Neural cell (in vitro differentiated cells): ENCODE data around the gene GADD45A. TPM values are rescaled to one million over a fixed set of nuclear protein-coding genes. Genes with fewer than 3 reads are reported as not detected.

ENCODE experiments used
- H2AFZ ChIP-seq: fragments of 200-600, 300-800 bp; sonication (generic), shearing (Covaris generic); 2 replicates; pipeline ENCODE4 v1.6.0; 2014; ENCODE audit warnings: low read depth, mild to moderate bottlenecking, antibody characterized with exemption, low read length, moderate library complexity
- H3F3A ChIP-seq: fragments of 200-600 bp; shearing (Covaris generic); 2 replicates; pipeline ENCODE4 v1.6.1; 2016; ENCODE audit warnings: mild to moderate bottlenecking, moderate library complexity, mixed read lengths, antibody characterized with exemption, low read length; ENCODE audit not compliant: insufficient read depth, poor library complexity, severe bottlenecking
- H3K27ac ChIP-seq: fragments of 200-600, 300-800 bp; sonication (generic), shearing (Covaris generic); 2 replicates; pipeline ENCODE4 v1.5.1; 2014; ENCODE audit warnings: mild to moderate bottlenecking, low read length, moderate library complexity
- H3K27me3 ChIP-seq: fragments of 300-800, 200-600 bp; sonication (generic), shearing (Covaris generic); 2 replicates; pipeline ENCODE4 v1.6.0; 2014; ENCODE audit warnings: mild to moderate bottlenecking, low read depth, low read length, moderate library complexity; ENCODE audit not compliant: insufficient read depth
- H3K36me3 ChIP-seq: fragments of 300-800, 200-600 bp; sonication (generic), shearing (Covaris generic); 2 replicates; pipeline ENCODE4 v1.5.1; 2014; ENCODE audit warnings: mild to moderate bottlenecking, antibody characterized with exemption, low read length, moderate library complexity; ENCODE audit not compliant: insufficient read depth
- H3K4me2 ChIP-seq: fragments of 300-800, 200-600 bp; sonication (generic), shearing (Covaris generic); 2 replicates; pipeline ENCODE4 v1.6.0; 2014; ENCODE audit warnings: mild to moderate bottlenecking, low read length
- H3K4me3 ChIP-seq: fragments of 300-800, 200-600 bp; sonication (generic), shearing (Covaris generic); 2 replicates; pipeline ENCODE4 v1.5.1; 2014; ENCODE audit warnings: mild to moderate bottlenecking, low read length, moderate library complexity
- H3K79me2 ChIP-seq: fragments of 200-600 bp; shearing (Covaris generic); replicated peaks from 2 replicates; pipeline ENCODE4 v1.6.0; 2014; ENCODE audit warnings: mild to moderate bottlenecking, low read length, moderate library complexity; ENCODE audit not compliant: insufficient read depth
- H3K9ac ChIP-seq: fragments of 300-800, 200-600 bp; sonication (generic), shearing (Covaris generic); 2 replicates; pipeline ENCODE4 v1.6.1; 2016; ENCODE audit warnings: mild to moderate bottlenecking, low read length, mixed read lengths
- H3K9me2 ChIP-seq: fragments of 200-600 bp; shearing (Covaris generic); 2 replicates; pipeline ENCODE4 v1.6.1; 2016; ENCODE audit warnings: mild to moderate bottlenecking, low read length, mixed read lengths; ENCODE audit not compliant: insufficient read depth
- H3K9me3 ChIP-seq: fragments of 200-600, 300-800 bp; sonication (generic), shearing (Covaris generic); 2 replicates; pipeline ENCODE4 v1.6.1; 2016; ENCODE audit warnings: mild to moderate bottlenecking, mixed run types, low read length, moderate library complexity, mixed read lengths
- H4K20me1 ChIP-seq: fragments of 200-600 bp; shearing (Covaris generic); 2 replicates; pipeline ENCODE4 v1.6.1; 2016; ENCODE audit warnings: mild to moderate bottlenecking, mixed run types; ENCODE audit not compliant: insufficient read depth
- EP300 ChIP-seq: fragments of 450-650 bp; conservative IDR thresholded peaks from 2 replicates; pipeline ENCODE4 v1.6.1; 2014; ENCODE audit warnings: antibody characterized with exemption, mild to moderate bottlenecking, moderate library complexity; ENCODE audit not compliant: poor library complexity, severe bottlenecking
- EZH2 ChIP-seq: fragments of 200-600, 300-800 bp; shearing (Covaris generic), sonication (generic); IDR thresholded peaks from 2 replicates; pipeline ENCODE4 v1.6.1; 2014; ENCODE audit warnings: antibody characterized with exemption, low read length, borderline replicate concordance, mild to moderate bottlenecking; ENCODE audit not compliant: insufficient read depth, poor library complexity, severe bottlenecking
- MXI1 ChIP-seq: fragments of 450-650 bp; conservative IDR thresholded peaks from 2 replicates; pipeline ENCODE4 v1.6.1; 2014; ENCODE audit warnings: antibody characterized with exemption, mild to moderate bottlenecking; ENCODE audit not compliant: poor library complexity, severe bottlenecking
- POLR2AphosphoS5 ChIP-seq: IDR thresholded peaks from 2 replicates; pipeline ENCODE4 v1.6.1; 2012
- RAD21 ChIP-seq: fragments of 450-650 bp; conservative IDR thresholded peaks from 2 replicates; pipeline ENCODE4 v1.6.1; 2014; ENCODE audit warnings: antibody characterized with exemption, mild to moderate bottlenecking, moderate library complexity
- SMC3 ChIP-seq: fragments of 450-650 bp; conservative IDR thresholded peaks from 2 replicates; pipeline ENCODE4 v1.6.1; 2014; ENCODE audit warnings: antibody characterized with exemption, mild to moderate bottlenecking, moderate library complexity; ENCODE audit not compliant: poor library complexity
- TAF1 ChIP-seq: IDR thresholded peaks from 2 replicates; pipeline ENCODE4 v1.6.1; 2012; ENCODE audit warnings: low read depth
- polyA plus RNA-seq: library from polyadenylated mRNA; depleted of rRNA; stranded (reverse); fragments of >200 nt; gene quantifications from 2 replicates; pipeline ENCODE4 v1.2.3, GENCODE V29; 2014
- TF ChIP-seq, protein P1 (sequence below): fragments of 450-650 bp; IDR thresholded peaks from 2 replicates; pipeline ENCODE4 v1.5.1; 2014; ENCODE audit warnings: antibody characterized with exemption, mild to moderate bottlenecking, moderate library complexity; ENCODE audit not compliant: poor library complexity, severe bottlenecking
- TF ChIP-seq, protein P2 (sequence below): IDR thresholded peaks from 2 replicates; pipeline ENCODE4 v1.6.1; 2012; ENCODE audit warnings: borderline replicate concordance

GADD45A gene
- polyA plus RNA-seq, 1 donor from 2014 or later, result 13.7 TPM

DNA sequence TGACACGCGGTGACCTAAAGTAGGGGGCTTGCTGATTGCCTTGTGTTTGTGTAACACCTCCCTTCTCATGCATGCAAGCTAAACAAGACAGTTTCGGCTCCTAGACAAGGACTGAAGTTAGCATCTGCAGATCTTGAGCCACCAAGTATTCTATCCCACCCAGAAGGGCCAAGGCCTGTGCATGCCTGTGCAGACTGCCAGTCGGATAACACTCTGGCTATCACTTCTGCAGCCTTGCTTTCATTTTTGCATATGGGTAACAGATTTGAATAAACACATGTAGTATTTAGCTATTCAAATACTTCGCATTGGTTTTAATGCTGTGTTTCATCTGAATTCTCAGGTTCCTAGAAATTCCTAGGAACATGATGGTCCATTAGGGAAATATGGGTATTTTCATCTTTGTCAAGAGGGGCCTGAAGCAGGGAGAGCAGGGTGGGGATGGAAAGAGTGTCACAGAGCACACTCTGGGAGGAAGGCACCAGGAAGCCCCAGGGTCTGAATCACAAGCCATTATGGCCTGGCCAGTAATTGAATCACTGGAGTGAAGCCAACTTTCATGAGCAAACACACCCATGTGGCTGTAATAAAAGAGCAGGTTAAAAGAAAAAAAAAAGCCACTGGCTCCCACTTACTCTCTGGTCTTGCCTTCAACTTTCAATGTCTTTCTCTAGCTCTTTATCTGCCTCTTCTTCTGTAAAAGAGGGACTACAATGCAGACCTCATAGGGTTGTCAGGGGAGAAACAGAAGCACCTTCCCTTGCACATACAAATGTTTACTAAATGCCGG lies 28.3 kb downstream of the GADD45A start:
- Histone ChIP-seq H4K20me1 (no peaks in the 10 kb centered on the region), H3K9ac (no peak overlapping the region), H3K27me3 (no peaks in the 10 kb centered on the region), H3K4me3 (no peak overlapping the region), H3K9me3 (no peaks in the 10 kb centered on the region), H2AFZ (no peak overlapping the region), H3K4me2 (no peak overlapping the region), H3F3A (no peaks in the 10 kb centered on the region), H3K27ac (no peak overlapping the region), H3K9me2 (no peaks in the 10 kb centered on the region), H3K36me3 (no peaks in the 10 kb centered on the region), H3K79me2 (no peaks in the 10 kb centered on the region)
- TF ChIP-seq EZH2 (no peak), TAF1 (no peak), POLR2AphosphoS5 (no peak), MXI1 (no peak), RAD21 (no peak), EP300 (no peak)
- TF ChIP-seq, protein P1, sequence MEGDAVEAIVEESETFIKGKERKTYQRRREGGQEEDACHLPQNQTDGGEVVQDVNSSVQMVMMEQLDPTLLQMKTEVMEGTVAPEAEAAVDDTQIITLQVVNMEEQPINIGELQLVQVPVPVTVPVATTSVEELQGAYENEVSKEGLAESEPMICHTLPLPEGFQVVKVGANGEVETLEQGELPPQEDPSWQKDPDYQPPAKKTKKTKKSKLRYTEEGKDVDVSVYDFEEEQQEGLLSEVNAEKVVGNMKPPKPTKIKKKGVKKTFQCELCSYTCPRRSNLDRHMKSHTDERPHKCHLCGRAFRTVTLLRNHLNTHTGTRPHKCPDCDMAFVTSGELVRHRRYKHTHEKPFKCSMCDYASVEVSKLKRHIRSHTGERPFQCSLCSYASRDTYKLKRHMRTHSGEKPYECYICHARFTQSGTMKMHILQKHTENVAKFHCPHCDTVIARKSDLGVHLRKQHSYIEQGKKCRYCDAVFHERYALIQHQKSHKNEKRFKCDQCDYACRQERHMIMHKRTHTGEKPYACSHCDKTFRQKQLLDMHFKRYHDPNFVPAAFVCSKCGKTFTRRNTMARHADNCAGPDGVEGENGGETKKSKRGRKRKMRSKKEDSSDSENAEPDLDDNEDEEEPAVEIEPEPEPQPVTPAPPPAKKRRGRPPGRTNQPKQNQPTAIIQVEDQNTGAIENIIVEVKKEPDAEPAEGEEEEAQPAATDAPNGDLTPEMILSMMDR, result no peak
- TF ChIP-seq, protein P2, sequence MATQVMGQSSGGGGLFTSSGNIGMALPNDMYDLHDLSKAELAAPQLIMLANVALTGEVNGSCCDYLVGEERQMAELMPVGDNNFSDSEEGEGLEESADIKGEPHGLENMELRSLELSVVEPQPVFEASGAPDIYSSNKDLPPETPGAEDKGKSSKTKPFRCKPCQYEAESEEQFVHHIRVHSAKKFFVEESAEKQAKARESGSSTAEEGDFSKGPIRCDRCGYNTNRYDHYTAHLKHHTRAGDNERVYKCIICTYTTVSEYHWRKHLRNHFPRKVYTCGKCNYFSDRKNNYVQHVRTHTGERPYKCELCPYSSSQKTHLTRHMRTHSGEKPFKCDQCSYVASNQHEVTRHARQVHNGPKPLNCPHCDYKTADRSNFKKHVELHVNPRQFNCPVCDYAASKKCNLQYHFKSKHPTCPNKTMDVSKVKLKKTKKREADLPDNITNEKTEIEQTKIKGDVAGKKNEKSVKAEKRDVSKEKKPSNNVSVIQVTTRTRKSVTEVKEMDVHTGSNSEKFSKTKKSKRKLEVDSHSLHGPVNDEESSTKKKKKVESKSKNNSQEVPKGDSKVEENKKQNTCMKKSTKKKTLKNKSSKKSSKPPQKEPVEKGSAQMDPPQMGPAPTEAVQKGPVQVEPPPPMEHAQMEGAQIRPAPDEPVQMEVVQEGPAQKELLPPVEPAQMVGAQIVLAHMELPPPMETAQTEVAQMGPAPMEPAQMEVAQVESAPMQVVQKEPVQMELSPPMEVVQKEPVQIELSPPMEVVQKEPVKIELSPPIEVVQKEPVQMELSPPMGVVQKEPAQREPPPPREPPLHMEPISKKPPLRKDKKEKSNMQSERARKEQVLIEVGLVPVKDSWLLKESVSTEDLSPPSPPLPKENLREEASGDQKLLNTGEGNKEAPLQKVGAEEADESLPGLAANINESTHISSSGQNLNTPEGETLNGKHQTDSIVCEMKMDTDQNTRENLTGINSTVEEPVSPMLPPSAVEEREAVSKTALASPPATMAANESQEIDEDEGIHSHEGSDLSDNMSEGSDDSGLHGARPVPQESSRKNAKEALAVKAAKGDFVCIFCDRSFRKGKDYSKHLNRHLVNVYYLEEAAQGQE, result no peak

DNA sequence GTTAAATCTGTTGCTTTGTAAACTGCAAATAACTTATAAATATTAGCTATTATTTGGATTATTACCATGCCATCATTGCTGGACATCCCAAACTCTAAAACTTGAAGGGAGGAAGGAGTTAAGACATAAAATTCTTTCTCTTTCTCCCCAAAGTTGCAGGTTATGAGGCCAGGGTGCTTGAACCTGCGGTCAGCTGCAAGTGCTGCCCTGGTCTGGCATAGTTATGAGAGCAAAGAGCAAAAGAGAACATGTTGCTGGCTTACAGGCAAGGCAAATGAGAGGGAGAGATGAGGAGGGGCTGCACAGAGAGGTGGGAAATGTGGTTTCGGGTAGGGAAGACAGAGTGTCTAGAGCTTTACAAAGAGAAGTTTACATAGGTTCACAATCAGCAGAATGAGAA lies 30.8 kb downstream of the GADD45A start:
- Histone ChIP-seq H3K27ac (no peak overlapping the region), H3K4me2 (no peak overlapping the region), H3K9me2 (no peaks in the 10 kb centered on the region), H3K9me3 (no peaks in the 10 kb centered on the region), H4K20me1 (no peaks in the 10 kb centered on the region), H3K4me3 (no peak overlapping the region), H3K27me3 (no peaks in the 10 kb centered on the region), H3K9ac (no peak overlapping the region), H3F3A (no peaks in the 10 kb centered on the region), H3K79me2 (no peaks in the 10 kb centered on the region), H3K36me3 (no peaks in the 10 kb centered on the region), H2AFZ (no peak overlapping the region)
- no peak for TF ChIP-seq RAD21
- TF ChIP-seq SMC3, result no peak
- TF ChIP-seq, protein P1, result no peak
- TF ChIP-seq, protein P2, result no peak
- no peak for TF ChIP-seq TAF1
- TF ChIP-seq EZH2, result no peak
- TF ChIP-seq EP300, result no peak
- no peak for TF ChIP-seq POLR2AphosphoS5
- no peak for TF ChIP-seq MXI1
